Left renal cortex interstitium (tissue), 4 donors: ENCODE data around the gene FAP. TPM values are rescaled to one million over a fixed set of nuclear protein-coding genes. Genes with fewer than 3 reads are reported as not detected.

Experiments used
- DNase-seq, 4 donors: peaks; one replicate each; pipeline ENCODE4 v3.0.0-alpha.2; 2013; ENCODE audit warnings: low read depth in 4 of 4, low spot score in 2 of 4, missing footprints in 1 of 4
- polyA plus RNA-seq, 4 donors: library from polyadenylated mRNA; unstranded; fragments of 120-200 nt; gene quantifications; one replicate each; pipeline ENCODE4 v1.2.1, GENCODE V29; 2013; ENCODE audit not compliant: insufficient read length in 4 of 4

The FAP gene
- polyA plus RNA-seq, 4 donors: 11.1 to 19.3 (median 12.3) TPM

GRCh38 chr2:162188451-162188850 is 54.8 kb downstream of the FAP start:
- DNase-seq: no peak

- no peak for DNase-seq
Observed at GRCh38 chr2:162185541-162186232, 57.6 kb downstream of the FAP start.

GRCh38 chr2:162184821-162185450 is 58.3 kb downstream of the FAP start:
- no peak for DNase-seq

GRCh38 chr2:162184359-162184758 is 58.9 kb downstream of the FAP start:
- DNase-seq: no peak

- DNase-seq: no peak
Observed at GRCh38 chr2:162182395-162182794, 60.9 kb downstream of the FAP start.

GRCh38 chr2:162177301-162177700 is 65.9 kb downstream of the FAP start:
- no peak for DNase-seq

- DNase-seq: no peak
Observed at GRCh38 chr2:162175714-162176113, 67.5 kb downstream of the FAP start.

GRCh38 chr2:162174746-162175145 is 68.5 kb downstream of the FAP start:
- DNase-seq: no peak

GRCh38 chr2:162172802-162173370 is 70.4 kb downstream of the FAP start:
- no peak for DNase-seq

- no peak for DNase-seq
Observed at GRCh38 chr2:162166745-162167144, 76.5 kb downstream of the FAP start.

GRCh38 chr2:162166174-162166573 is 77.1 kb downstream of the FAP start:
- no peak for DNase-seq

- DNase-seq: no peak
Observed at GRCh38 chr2:162164802-162165201, 78.4 kb downstream of the FAP start.

GRCh38 chr2:162159446-162159845 is 83.8 kb downstream of the FAP start:
- DNase-seq: no peak

- DNase-seq: no peak
Observed at GRCh38 chr2:162156149-162156548, 87.1 kb downstream of the FAP start.

GRCh38 chr2:162155093-162155492 is 88.2 kb downstream of the FAP start:
- DNase-seq: no peak

GRCh38 chr2:162153608-162154224 is 89.5 kb downstream of the FAP start:
- DNase-seq: peak; percentile 18 to 43 (median 28)

GRCh38 chr2:162152147-162152546 is 91.1 kb downstream of the FAP start, which contains the start of gene GCG:
Gene GCG, minus strand, starts transcription at chr2:162152247. Its CDS starts 3,069 bp downstream, at chr2:162149178.
- DNase-seq: no peak

- DNase-seq: no peak
Observed at GRCh38 chr2:162149940-162150339, 93.3 kb downstream of the FAP start.

- no peak for DNase-seq
Observed at GRCh38 chr2:162149466-162149865, 93.8 kb downstream of the FAP start.

GRCh38 chr2:162148956-162149355 is 94.3 kb downstream of the FAP start:
- DNase-seq: no peak

GRCh38 chr2:162143969-162144368 is 99.3 kb downstream of the FAP start:
- DNase-seq: no peak

- DNase-seq: no peak
Observed at GRCh38 chr2:162138310-162138709, 104.9 kb downstream of the FAP start.
